Measurements from ENCODE around the gene BTG4.

BTG4 gene

DNA sequence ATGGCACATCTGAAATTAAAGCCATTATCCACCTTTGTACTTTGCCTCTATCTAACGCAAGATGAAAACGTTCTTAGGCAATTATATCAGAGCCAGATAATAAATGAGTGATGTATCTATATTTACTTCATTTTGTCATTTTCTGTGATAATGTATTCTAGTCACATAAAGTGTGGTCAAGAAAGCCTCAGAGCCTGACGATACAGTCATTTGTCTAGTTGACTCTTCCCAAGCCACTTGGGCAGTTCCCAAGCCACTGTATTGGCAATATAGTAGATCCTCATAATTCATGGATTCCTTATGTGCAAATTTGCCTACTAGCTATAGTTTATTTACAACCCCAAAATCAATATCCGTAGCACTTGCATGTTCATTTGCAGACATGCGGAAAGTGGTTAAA, 10.2 kb upstream of the BTG4 start:
- no peaks in the 10 kb centered on the region for H3K27me3 ChIP-seq (ENCODE audit: control insufficient read depth in 1 of 2, insufficient read depth in 2 of 2, low read length in 2 of 2)
- H3K27ac ChIP-seq (ENCODE audit: low read length) = no peak overlapping the region
- H3K9ac ChIP-seq (ENCODE audit: low read length in 2 of 2) = no peak overlapping the region

DNA sequence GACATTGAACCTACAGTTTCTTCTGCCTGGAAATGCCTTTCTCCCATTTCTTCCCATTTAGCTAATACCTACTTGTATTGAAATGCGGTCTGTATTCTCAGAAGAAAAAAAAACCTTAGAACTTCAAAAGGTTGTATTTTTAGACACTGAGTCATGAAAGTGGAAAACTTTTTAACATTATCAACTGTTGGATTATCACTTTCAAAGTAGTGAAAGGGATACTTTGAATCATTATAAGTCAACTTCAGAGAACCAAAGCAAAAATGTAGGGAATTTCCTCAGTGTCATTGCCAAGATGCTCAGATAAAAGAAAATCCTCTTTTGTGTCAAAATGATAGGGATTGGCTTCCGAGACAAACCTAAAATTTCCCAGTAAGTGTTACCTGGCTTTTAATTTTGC, 8.9 kb upstream of the BTG4 start:
- Histone ChIP-seq H3K9me3 (ENCODE audit: control insufficient read depth in 2 of 2, low read length in 2 of 2) (no peaks in the 10 kb centered on the region), H3K4me1 (ENCODE audit: control insufficient read depth, insufficient read depth, low read length) (no peaks in the 10 kb centered on the region), H3K4me3 (ENCODE audit: low read length in 2 of 2) (no peak overlapping the region), H3K36me3 (ENCODE audit: control insufficient read depth in 2 of 2, insufficient read depth in 2 of 2, low read length in 2 of 2) (no peaks in the 10 kb centered on the region), H3K9ac (ENCODE audit: low read length in 2 of 2) (no peak overlapping the region), H3K27ac (ENCODE audit: low read length) (no peak overlapping the region), H3K27me3 (ENCODE audit: control insufficient read depth in 1 of 2, insufficient read depth in 2 of 2, low read length in 2 of 2) (no peaks in the 10 kb centered on the region)

More for the DNA sequence above, 10.2 kb upstream of the BTG4 start:
- no peaks in the 10 kb centered on the region for H3K4me1 ChIP-seq (ENCODE audit: control insufficient read depth, insufficient read depth, low read length)
- H3K4me3 ChIP-seq (ENCODE audit: low read length in 2 of 2) = no peak overlapping the region
- H3K36me3 ChIP-seq (ENCODE audit: control insufficient read depth in 2 of 2, insufficient read depth in 2 of 2, low read length in 2 of 2) = no peaks in the 10 kb centered on the region
- H3K9me3 ChIP-seq (ENCODE audit: control insufficient read depth in 2 of 2, low read length in 2 of 2) = no peaks in the 10 kb centered on the region

DNA sequence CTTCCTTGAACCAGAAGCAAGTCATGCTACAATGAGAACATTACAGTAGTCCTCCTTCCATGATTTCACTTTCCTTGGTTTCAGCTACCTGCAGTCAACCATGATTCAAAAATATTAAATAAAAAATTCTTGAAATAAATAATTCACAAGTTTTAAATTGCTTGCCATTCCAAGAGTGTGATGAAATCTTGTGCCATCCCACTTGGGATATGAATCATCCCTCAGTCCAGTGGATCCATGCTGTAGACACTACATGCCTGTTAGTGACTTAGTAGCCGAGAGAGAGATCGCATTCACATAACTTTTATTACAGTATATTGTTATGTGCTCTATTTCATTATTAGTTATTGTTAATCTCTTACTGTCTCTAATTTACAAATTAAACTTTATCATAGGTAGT, 8.4 kb upstream of the BTG4 start:
- H3K9me3 ChIP-seq (ENCODE audit: control insufficient read depth in 2 of 2, low read length in 2 of 2) = no peaks in the 10 kb centered on the region
- H3K27me3 ChIP-seq (ENCODE audit: control insufficient read depth in 1 of 2, insufficient read depth in 2 of 2, low read length in 2 of 2) = no peaks in the 10 kb centered on the region
- no peak overlapping the region for H3K4me3 ChIP-seq (ENCODE audit: low read length in 2 of 2)
- no peaks in the 10 kb centered on the region for H3K4me1 ChIP-seq (ENCODE audit: control insufficient read depth, insufficient read depth, low read length)
- H3K9ac ChIP-seq (ENCODE audit: low read length in 2 of 2) = no peak overlapping the region
- no peak overlapping the region for H3K27ac ChIP-seq (ENCODE audit: low read length)
- no peaks in the 10 kb centered on the region for H3K36me3 ChIP-seq (ENCODE audit: control insufficient read depth in 2 of 2, insufficient read depth in 2 of 2, low read length in 2 of 2)

DNA sequence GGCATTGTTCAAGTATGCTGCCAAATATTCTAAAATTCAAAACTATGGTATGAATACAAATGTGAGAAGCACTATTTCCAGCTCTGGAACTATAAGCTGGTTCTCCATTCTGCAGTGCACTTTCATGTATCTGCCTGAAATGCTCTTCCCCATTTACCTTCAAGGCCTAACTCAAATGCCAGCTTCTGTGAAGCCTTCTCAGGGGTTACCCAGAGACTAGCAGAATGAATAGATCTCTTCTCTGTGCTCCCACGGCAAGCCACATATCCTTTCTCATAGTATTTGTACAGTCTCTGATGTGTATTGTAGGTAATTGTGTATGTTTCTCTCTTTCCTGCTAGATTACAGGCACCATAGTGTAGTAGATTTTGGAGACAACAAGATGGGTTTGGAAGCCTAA, 6.5 kb upstream of the BTG4 start:
- H3K4me3 ChIP-seq (ENCODE audit: low read length in 2 of 2) = no peak overlapping the region
- H3K27ac ChIP-seq (ENCODE audit: low read length) = no peak overlapping the region
- no peaks in the 10 kb centered on the region for H3K9me3 ChIP-seq (ENCODE audit: control insufficient read depth in 2 of 2, low read length in 2 of 2)
- no peaks in the 10 kb centered on the region for H3K36me3 ChIP-seq (ENCODE audit: control insufficient read depth in 2 of 2, insufficient read depth in 2 of 2, low read length in 2 of 2)
- no peaks in the 10 kb centered on the region for H3K4me1 ChIP-seq (ENCODE audit: control insufficient read depth, insufficient read depth, low read length)
- no peak overlapping the region for H3K9ac ChIP-seq (ENCODE audit: low read length in 2 of 2)
- peaks cover 8 to 9% of the 10 kb centered on the region in 2 donors for H3K27me3 ChIP-seq (ENCODE audit: control insufficient read depth in 1 of 2, insufficient read depth in 2 of 2, low read length in 2 of 2)

DNA sequence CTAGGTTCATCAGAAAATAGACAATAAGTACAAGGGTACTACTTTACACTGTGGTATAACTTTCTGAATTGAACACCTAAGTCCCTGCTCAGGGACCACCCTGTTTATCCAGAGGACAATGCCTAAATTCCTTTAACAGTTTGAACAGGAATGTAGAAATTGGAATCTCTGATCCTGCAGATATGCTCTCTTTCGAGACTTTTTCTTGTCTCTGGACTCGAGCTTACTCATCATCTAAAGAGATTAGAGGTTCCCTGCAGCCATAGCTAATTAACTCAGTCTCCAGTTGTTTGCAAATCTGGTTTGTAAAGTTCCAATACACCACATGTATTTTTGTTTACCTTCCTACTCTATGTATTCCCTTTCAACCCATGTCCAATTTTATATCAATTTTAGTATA, 3.4 kb upstream of the BTG4 start:
- Histone ChIP-seq H3K27me3 (ENCODE audit: control insufficient read depth in 1 of 2, insufficient read depth in 2 of 2, low read length in 2 of 2) (peaks cover 21 to 24% of the 10 kb centered on the region in 2 donors), H3K36me3 (ENCODE audit: control insufficient read depth in 2 of 2, insufficient read depth in 2 of 2, low read length in 2 of 2) (no peaks in the 10 kb centered on the region), H3K4me3 (ENCODE audit: low read length in 2 of 2) (no peak overlapping the region), H3K4me1 (ENCODE audit: control insufficient read depth, insufficient read depth, low read length) (peaks cover 7% of the 10 kb centered on the region), H3K27ac (ENCODE audit: low read length) (no peak overlapping the region), H3K9me3 (ENCODE audit: control insufficient read depth in 2 of 2, low read length in 2 of 2) (no peaks in the 10 kb centered on the region), H3K9ac (ENCODE audit: low read length in 2 of 2) (no peak overlapping the region)

DNA sequence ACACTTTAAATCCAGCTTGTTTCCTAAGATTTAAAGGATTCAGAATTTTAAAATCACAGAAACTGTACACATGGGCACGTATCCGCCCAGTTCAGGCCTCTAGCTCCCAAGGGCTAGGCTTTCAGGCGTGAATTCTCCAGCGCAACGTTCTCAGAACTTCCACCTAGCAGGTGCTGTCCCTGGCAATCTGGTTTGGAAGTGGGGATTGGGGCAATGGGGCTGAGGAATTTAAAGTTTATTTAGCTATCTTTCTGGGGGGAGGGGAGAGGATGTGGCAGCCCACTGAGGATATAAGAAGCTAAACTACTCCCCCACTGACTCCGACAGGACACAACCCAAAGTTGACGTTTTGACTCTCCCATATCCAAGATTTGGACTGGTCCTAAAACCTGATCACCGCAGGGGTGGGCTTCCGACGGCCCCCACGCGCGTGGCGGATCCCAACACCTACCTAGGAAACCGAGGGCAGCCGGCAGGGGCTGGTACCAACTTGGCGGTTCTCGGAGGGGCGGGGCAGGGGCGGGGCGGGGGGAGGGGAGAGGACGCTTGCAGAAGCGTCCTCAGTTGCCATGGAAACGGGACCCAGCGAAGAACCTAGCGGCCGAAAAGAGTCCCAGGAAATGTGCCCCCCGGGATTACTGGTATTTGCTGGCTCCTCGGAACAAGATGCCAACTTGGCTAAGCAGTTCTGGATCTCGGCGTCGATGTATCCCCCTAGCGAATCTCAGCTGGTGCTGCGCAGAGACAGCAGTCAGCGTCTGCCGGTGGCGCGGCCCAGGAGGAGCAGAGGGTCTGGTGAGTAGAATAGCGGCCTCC, 2.2 kb upstream of the BTG4 start, which contains the start of gene HOATZ:
Gene HOATZ (plus strand): TSS at position 563 of the 816 bp plus-strand sequence. CDS start 7 bp downstream, at position 570.
- peaks cover 21 to 24% of the 10 kb centered on the region in 2 donors for H3K27me3 ChIP-seq (ENCODE audit: control insufficient read depth in 1 of 2, insufficient read depth in 2 of 2, low read length in 2 of 2)
- H3K36me3 ChIP-seq (ENCODE audit: control insufficient read depth in 2 of 2, insufficient read depth in 2 of 2, low read length in 2 of 2) = no peaks in the 10 kb centered on the region
- no peak within 1 kb of the TSS for H3K9ac ChIP-seq (ENCODE audit: low read length in 2 of 2)
- H3K4me3 ChIP-seq (ENCODE audit: low read length in 2 of 2) = no peak within 1 kb of the TSS
- no peaks in the 10 kb centered on the region for H3K9me3 ChIP-seq (ENCODE audit: control insufficient read depth in 2 of 2, low read length in 2 of 2)
- peaks cover 7% of the 10 kb centered on the region for H3K4me1 ChIP-seq (ENCODE audit: control insufficient read depth, insufficient read depth, low read length)
- no peak within 1 kb of the TSS for H3K27ac ChIP-seq (ENCODE audit: low read length)

DNA sequence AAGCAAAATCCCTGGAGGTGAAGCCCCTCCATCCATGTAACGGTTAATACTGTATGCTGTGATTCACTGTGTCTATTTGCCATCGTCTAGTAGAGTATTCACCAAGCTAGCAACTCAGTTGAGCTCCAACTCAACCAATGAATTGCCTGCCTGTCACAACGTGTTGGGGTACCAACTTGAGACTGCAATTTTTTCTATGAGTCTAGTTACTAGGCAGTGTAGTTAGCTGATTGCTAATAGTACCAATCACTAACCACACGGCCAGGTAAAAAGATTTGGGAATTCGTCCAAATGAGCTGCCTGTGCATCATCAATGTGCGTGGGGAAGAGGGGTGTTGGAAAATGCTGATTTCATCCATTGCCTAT, 1.0 kb upstream of the BTG4 start:
- H3K4me3 ChIP-seq (ENCODE audit: low read length in 2 of 2) = peak overlapping the region in 1 of 2 donors; percentile 62
- H3K36me3 ChIP-seq (ENCODE audit: control insufficient read depth in 2 of 2, insufficient read depth in 2 of 2, low read length in 2 of 2) = no peaks in the 10 kb centered on the region
- H3K9ac ChIP-seq (ENCODE audit: low read length in 2 of 2) = no peak overlapping the region
- no peak overlapping the region for H3K27ac ChIP-seq (ENCODE audit: low read length)
- peaks cover 7% of the 10 kb centered on the region for H3K4me1 ChIP-seq (ENCODE audit: control insufficient read depth, insufficient read depth, low read length)
- H3K9me3 ChIP-seq (ENCODE audit: control insufficient read depth in 2 of 2, low read length in 2 of 2) = no peaks in the 10 kb centered on the region
- H3K27me3 ChIP-seq (ENCODE audit: control insufficient read depth in 1 of 2, insufficient read depth in 2 of 2, low read length in 2 of 2) = peaks cover 21 to 24% of the 10 kb centered on the region in 2 donors

DNA sequence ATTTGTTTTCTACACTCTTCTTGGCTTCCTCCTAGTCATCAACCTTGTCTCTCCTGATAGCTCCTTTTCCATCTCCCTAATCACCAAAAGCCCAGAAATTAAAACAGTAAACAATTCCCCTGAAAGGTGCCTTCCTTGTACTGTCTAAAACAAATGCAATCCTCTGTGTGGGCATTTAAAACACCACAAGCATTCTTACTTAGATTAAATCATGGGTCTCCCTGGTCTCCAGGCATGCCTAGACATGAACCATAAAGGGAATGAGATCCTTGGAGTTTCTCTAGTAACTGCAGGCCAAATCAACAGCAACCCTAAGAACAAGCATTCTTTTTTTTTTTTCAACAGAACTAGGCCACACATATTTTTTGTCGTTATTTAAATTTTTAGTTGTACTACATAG, 1.9 kb downstream of the BTG4 start:
- H3K4me1 ChIP-seq (ENCODE audit: control insufficient read depth, insufficient read depth, low read length) = peaks cover 7% of the 10 kb centered on the region
- H3K4me3 ChIP-seq (ENCODE audit: low read length in 2 of 2) = no peak overlapping the region
- peaks cover 21 to 24% of the 10 kb centered on the region in 2 donors for H3K27me3 ChIP-seq (ENCODE audit: control insufficient read depth in 1 of 2, insufficient read depth in 2 of 2, low read length in 2 of 2)
- H3K27ac ChIP-seq (ENCODE audit: low read length) = no peak overlapping the region
- no peaks in the 10 kb centered on the region for H3K9me3 ChIP-seq (ENCODE audit: control insufficient read depth in 2 of 2, low read length in 2 of 2)
- no peak overlapping the region for H3K9ac ChIP-seq (ENCODE audit: low read length in 2 of 2)
- H3K36me3 ChIP-seq (ENCODE audit: control insufficient read depth in 2 of 2, insufficient read depth in 2 of 2, low read length in 2 of 2) = no peaks in the 10 kb centered on the region

DNA sequence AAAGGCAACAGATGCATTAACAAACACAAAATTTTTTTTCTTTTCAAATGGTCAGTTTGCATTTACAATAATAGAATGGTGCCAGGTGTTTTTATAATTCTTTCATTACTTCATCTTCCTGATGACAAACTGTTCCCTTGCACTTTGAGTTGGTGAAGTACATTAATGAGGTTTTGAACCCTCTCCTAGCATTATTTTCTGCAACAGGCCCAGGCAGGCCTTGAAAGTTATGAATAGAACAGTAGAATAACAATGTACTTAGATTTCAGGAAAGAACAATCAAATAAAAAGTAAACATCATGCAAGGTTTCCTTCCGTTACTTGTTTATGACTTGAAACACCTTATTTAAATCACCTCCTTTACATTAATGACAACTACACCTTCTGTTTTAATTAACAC, 9.6 kb downstream of the BTG4 start:
- H3K4me1 ChIP-seq (ENCODE audit: control insufficient read depth, insufficient read depth, low read length) = no peaks in the 10 kb centered on the region
- no peaks in the 10 kb centered on the region for H3K27me3 ChIP-seq (ENCODE audit: control insufficient read depth in 1 of 2, insufficient read depth in 2 of 2, low read length in 2 of 2)
- H3K36me3 ChIP-seq (ENCODE audit: control insufficient read depth in 2 of 2, insufficient read depth in 2 of 2, low read length in 2 of 2) = no peaks in the 10 kb centered on the region
- H3K27ac ChIP-seq (ENCODE audit: low read length) = no peak overlapping the region
- H3K9me3 ChIP-seq (ENCODE audit: control insufficient read depth in 2 of 2, low read length in 2 of 2) = no peaks in the 10 kb centered on the region
- H3K4me3 ChIP-seq (ENCODE audit: low read length in 2 of 2) = no peak overlapping the region
- no peak overlapping the region for H3K9ac ChIP-seq (ENCODE audit: low read length in 2 of 2)

DNA sequence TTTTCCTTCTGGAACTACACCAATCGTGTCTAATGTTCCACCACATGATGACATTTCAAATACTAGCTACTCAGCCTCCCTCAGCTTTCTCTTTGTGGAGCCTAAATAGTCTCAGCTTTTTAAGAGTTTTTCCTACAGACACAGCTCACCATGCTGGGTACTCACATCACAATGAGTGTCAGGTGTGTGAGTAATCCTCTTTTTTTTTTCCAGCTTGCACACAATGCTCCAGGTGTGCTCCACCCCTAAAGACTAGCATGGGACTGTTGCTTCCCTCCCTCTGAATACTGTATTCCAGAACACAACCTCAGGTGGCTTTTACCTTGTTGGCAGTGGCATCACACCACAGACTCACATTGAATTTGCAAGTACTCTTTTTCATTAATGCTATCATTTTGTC, 11.7 kb downstream of the BTG4 start:
- no peaks in the 10 kb centered on the region for H3K36me3 ChIP-seq (ENCODE audit: control insufficient read depth in 2 of 2, insufficient read depth in 2 of 2, low read length in 2 of 2)
- no peak overlapping the region for H3K9ac ChIP-seq (ENCODE audit: low read length in 2 of 2)
- H3K27me3 ChIP-seq (ENCODE audit: control insufficient read depth in 1 of 2, insufficient read depth in 2 of 2, low read length in 2 of 2) = no peaks in the 10 kb centered on the region
- no peak overlapping the region for H3K27ac ChIP-seq (ENCODE audit: low read length)
- no peak overlapping the region for H3K4me3 ChIP-seq (ENCODE audit: low read length in 2 of 2)
- H3K9me3 ChIP-seq (ENCODE audit: control insufficient read depth in 2 of 2, low read length in 2 of 2) = no peaks in the 10 kb centered on the region
- H3K4me1 ChIP-seq (ENCODE audit: control insufficient read depth, insufficient read depth, low read length) = no peaks in the 10 kb centered on the region

DNA sequence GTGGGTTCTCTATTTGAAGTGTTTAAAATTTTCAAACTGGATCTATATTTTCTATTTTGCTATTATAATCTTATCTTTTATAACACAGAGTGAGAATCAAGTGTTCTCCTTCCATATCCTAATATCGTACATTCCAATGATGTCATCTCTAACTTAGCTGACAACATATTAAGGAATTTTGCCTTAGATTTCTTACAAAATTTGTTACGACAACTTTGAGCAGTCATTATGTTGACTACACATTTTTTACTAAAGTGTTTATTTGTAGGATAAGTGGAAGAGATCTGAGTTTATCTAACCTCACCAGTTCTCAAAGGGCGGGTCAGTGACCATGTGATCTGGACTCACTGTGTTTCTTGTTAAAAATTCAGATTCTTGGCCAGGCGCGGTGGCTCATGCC, 12.7 kb downstream of the BTG4 start:
- Histone ChIP-seq H3K27me3 (ENCODE audit: control insufficient read depth in 1 of 2, insufficient read depth in 2 of 2, low read length in 2 of 2) (no peaks in the 10 kb centered on the region), H3K27ac (ENCODE audit: low read length) (no peak overlapping the region), H3K4me3 (ENCODE audit: low read length in 2 of 2) (no peak overlapping the region), H3K9me3 (ENCODE audit: control insufficient read depth in 2 of 2, low read length in 2 of 2) (no peaks in the 10 kb centered on the region), H3K9ac (ENCODE audit: low read length in 2 of 2) (no peak overlapping the region), H3K4me1 (ENCODE audit: control insufficient read depth, insufficient read depth, low read length) (no peaks in the 10 kb centered on the region), H3K36me3 (ENCODE audit: control insufficient read depth in 2 of 2, insufficient read depth in 2 of 2, low read length in 2 of 2) (no peaks in the 10 kb centered on the region)
